Activated CD8-positive, alpha-beta memory T cell treated with anti-CD3 and anti-CD28 coated beads for 1 hour (primary cell): ENCODE results near the gene CDK13.
"Not testable (repeated sequence)": the region's sequence is repeated elsewhere in the genome, so short reads cannot be mapped to it uniquely, and the experiment has no call there.

Experiments used
- DNase-seq, 2 donors: peaks; one replicate each; pipeline ENCODE4 v3.0.0-alpha.2; 2020; ENCODE audit warnings: low read depth in 1 of 2; ENCODE audit errors: extremely low read depth in 1 of 2

Gene CDK13

DNA sequence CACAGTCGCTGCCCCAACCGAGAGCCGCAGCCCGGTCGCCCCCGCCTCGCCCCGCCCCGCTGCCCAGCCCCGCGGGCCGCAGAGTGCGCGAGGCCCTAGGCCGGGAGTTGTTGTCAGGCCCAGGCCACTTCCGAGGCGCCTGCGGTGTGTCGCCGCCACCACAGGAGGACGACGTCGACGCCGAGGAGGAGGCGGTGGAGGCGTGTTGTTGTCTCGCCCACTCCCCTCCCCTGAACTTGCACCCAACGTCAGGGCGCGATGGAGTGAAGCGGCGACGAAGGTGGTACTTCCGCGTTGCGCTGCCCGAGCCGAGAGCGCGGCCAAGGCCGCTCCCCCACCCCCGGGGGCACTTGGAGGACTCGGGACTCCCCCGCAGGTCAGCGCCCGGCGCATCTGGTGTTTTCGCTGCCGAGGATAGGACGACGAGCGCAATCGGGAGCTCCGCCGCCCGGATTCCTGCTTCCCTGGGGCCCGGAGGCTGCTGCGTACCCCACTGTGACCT is at the start of gene CDK13:
Gene CDK13, plus strand, starts transcription at position 286 of the 502 bp plus-strand sequence. CDS start 386 bp downstream, outside the sequence.
- DNase-seq = peak; percentile 76 to 82

DNA sequence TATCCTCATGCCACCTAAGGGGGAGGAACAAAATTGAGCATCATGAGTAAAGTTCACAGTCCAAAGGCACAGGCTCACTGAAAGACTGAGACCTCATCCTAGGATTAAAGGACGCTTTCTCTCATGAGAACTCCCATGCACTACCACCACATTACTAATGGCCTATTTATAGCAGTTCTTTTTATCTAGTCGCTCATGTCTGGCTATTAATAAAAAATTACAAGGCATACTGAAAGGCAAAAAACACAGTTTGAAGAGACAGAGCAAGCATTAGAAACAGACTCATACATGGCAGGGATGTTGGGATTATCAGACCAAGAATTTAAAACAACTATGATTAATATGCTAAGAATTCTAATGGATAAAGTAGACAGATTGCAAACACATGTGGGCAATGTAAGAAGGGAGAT is 46.0 kb upstream of the CDK13 start:
- DNase-seq = no peak

DNA sequence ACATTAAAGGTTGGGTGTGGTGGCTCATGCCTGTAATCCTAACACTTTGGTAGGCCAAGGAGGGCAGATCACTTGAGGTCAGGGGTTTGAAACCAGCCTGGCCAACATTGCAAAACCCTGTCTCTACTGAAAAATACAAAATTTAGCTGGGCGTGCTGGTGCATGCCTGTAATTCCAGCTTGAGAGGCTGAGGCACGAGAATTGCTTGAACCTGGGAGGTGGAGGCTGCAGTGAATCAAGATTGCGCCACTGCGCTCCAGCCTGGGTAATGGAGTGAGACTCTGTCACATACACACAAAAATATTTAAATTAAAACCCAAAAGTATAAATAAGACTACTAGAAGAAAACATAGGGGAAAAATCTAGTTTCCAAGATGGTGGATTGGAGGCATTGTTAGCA is 41.9 kb upstream of the CDK13 start:
- no peak for DNase-seq

- DNase-seq = no peak
Observed at GRCh38 chr7:39908973-39909372, 41.1 kb upstream of the CDK13 start.

DNA sequence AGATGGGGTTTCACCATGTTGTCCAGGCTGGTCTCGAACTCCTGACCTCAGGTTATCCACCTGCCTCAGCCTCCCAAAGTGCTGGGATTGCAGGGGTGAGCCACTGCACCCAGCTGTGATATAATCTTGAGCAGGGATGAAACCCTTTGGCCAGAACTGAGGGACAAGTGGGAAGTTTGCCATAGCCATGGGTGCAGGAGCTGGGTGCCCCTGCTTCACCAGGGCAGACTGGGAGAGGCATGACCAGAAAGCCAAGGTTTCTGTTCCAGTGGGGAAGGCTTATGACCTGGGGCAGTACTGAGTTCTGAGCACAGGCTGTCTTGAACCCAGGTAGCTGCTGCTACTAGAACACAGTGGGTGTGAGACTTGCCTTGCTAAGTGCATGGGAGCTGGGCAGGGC is 40.5 kb upstream of the CDK13 start:
- DNase-seq = no peak

GRCh38 chr7:39910108-39910869 is 39.8 kb upstream of the CDK13 start:
- no peak for DNase-seq

GRCh38 chr7:39911167-39911566 is 38.9 kb upstream of the CDK13 start:
- no peak for DNase-seq

GRCh38 chr7:39915847-39916246 is 34.2 kb upstream of the CDK13 start:
- DNase-seq = not testable (repeated sequence)

DNA sequence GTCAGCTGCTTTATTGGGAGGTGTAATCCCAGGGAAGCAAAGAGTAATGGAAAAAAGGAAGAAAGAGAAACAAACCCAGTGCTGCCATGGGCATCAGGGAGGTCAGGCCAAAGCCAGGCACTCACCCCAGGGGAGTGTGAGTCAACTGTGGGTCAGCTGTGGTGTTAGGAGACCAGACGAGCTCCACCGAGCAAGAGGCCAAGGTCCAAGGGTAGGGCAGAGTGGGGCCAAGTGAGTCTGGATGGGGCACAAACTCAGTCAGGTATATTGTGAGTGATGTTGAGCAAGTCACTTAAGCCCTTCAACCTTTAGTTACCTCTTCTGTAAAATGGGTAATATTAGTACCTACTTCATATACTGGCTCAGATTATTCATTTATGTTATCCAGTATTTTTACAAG is 30.4 kb upstream of the CDK13 start:
- DNase-seq = no peak

GRCh38 chr7:39921506-39922175 is 28.4 kb upstream of the CDK13 start:
- DNase-seq = no peak

- no peak for DNase-seq
Observed at GRCh38 chr7:39922580-39922979, 27.5 kb upstream of the CDK13 start.

GRCh38 chr7:39923091-39923490 is 27.0 kb upstream of the CDK13 start:
- no peak for DNase-seq

- no peak for DNase-seq
Observed at GRCh38 chr7:39924122-39924521, 25.9 kb upstream of the CDK13 start.

DNA sequence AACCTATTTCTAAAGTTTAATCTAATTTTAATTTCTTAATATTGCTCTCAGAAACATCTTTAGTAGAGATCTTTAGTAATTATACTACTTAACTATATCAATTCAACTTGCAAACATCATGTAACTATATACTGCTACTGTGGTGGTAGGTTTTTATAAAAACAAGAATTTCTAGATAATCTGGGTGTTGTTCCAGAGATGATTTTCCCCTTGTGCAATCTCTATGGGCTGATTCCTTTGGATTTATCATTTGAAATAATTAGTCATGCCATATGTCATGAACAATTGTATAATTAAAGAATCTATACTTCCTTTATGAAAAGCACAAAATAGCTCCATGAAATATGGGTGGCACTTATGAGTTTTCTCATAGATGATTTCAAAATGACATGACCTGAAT is 23.9 kb upstream of the CDK13 start:
- DNase-seq = no peak

DNA sequence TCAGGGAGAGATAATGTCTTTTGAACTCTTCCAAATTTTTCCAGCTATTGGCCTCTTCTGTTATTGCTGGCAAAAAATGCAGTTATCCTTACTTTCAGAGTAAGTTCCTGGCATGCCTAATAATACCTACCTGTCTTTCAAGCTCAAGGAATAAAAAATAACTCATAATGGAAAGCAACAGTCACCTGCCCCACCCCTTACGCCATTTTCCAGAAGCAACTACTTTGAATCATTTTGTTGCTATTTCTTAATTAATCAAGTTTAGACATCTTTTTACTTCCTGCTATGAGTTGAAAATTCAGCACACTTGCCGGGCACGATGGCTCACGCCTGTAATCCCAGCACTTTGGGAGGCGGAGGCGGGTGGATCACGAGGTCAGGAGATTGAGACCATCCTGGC is 23.0 kb upstream of the CDK13 start:
- DNase-seq = no peak

- no peak for DNase-seq
Observed at GRCh38 chr7:39934132-39934531, 15.9 kb upstream of the CDK13 start.

DNA sequence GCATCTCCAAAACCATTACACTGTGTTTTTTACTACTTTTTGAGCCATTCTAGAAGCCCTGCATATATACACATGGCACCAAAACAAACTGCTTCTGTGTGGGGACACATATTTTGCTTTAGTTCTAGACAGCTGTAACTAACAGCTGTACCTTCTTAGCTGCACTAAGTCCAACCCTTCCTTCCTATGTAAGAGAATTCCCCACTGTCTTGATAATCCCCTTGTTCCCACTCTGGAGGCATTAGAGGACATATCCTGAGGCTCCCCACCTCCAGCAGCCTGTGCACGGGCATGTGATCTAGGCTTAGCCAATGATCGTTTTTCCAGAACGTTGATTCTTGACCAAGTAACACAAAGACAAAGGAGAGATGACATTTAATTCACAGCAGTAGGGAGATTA is 13.3 kb upstream of the CDK13 start:
- DNase-seq = no peak

DNA sequence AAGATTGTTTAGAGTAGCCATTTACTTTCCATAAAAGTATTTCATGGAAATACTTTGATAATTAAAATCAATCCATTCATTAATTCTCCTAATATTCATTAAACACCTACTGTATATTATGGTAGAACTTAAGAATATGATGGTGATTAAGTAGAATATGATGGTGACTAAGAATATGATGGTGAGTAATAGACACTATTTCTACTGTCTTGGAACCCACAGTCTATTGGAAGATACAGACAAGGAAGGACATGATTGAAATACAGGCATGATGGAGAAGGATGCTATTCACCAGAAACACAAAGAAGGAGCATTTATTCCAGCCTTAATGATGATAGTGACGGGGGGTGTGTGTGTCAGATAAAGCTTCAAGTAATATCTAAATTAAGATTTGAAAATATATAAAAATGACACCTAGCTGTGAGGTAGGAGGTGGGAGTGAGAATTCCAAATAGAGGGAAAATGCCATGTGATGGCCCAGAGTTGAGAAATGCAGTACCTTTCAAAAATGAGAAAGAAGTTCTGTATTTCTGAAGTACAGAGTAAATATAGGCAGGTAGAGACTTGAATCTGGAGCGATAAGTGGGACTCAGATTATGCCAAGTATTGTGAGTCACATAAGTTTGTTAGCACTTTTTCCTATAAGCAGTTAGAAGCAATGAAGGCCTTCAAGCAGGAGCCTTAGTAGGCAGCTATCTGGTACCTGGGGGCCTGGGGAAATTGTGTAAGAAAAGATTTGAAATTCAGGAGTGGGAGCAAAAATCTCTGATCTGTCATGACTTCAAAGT is 12.5 kb upstream of the CDK13 start:
- no peak for DNase-seq

DNA sequence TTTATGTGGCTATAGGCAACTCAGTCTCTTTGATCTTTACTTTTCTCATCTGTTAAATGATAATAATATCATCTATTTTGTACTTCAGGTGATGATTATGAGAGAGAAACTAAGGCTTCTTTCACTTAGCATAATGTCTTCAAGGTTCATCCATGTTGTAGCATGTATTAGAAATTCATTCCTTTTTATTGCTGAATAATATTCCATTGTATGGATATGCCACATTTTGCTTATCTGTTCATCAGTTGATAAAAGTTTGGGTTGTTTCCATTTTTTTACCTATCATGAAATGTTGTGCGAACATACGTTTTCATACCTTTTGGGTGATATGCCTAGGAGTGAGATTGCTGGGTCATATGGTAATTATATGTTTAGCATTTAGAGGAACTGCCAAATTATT is 7.2 kb upstream of the CDK13 start:
- DNase-seq = no peak

GRCh38 chr7:39946693-39947092 is 3.4 kb upstream of the CDK13 start:
- DNase-seq = no peak

DNA sequence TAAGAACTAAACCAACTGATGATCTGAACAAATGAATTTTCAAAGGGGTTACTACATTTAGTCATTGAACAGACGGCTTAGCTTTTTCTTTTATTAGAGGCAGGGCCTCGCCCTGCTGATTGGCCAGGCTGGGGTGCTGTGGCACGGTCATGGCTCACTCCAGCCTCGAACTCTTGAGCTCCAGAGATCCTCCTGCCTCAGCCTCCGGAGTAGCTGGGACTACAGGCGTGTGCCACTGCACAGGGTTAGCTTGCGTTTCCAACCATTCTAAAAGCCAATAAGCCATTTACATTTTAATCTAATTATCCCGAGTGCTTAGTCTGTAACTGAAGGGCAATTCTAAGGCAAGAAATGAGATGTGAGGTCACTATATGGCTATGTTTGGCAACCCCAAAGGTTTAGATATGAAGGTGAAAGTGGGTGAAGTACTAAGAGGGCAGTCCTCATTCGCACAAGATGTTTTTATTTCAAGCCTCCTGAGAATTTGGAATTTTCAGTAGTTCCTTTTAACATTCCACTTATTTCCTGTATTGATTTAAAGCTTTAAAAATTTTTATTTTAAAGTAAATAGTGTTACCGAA is 1.6 kb upstream of the CDK13 start:
- no peak for DNase-seq
